HG03521 (cell line): ENCODE data around the gene SLC17A1.
"Not testable (repeated sequence)": the region's sequence is repeated elsewhere in the genome, so short reads cannot be mapped to it uniquely, and the experiment has no call there.

ENCODE experiments used
- ATAC-seq: cut with Tn5 transposase; IDR thresholded peaks from one replicate; pipeline ENCODE4 v1.9.1; 2021; ENCODE audit warnings: mild to moderate bottlenecking, moderate library complexity; ENCODE audit not compliant: unreplicated experiment

Gene SLC17A1

GRCh38 chr6:25757936-25758642 lies 73.8 kb downstream of the SLC17A1 start:
- no peak for ATAC-seq

- no peak for ATAC-seq
These were observed 75.2 kb downstream of the SLC17A1 start for GRCh38 chr6:25756382-25757363.

- no peak for ATAC-seq
These were observed 76.4 kb downstream of the SLC17A1 start for GRCh38 chr6:25755483-25755882.

GRCh38 chr6:25754535-25754934 lies 77.3 kb downstream of the SLC17A1 start, which contains the start of gene SLC17A4:
Gene SLC17A4 (plus strand): TSS chr6:25754742. CDS start chr6:25761963, 7,221 bp downstream.
- no peak for ATAC-seq

GRCh38 chr6:25753079-25753478 lies 78.8 kb downstream of the SLC17A1 start:
- ATAC-seq: no peak

- ATAC-seq: no peak
These were observed 80.9 kb downstream of the SLC17A1 start for GRCh38 chr6:25750906-25751305.

GRCh38 chr6:25749837-25750236 lies 82.0 kb downstream of the SLC17A1 start:
- no peak for ATAC-seq

- not testable (repeated sequence) for ATAC-seq
These were observed 83.0 kb downstream of the SLC17A1 start for GRCh38 chr6:25748601-25749517.

- no peak for ATAC-seq
These were observed 83.8 kb downstream of the SLC17A1 start for GRCh38 chr6:25748049-25748448.

- no peak for ATAC-seq
These were observed 84.4 kb downstream of the SLC17A1 start for GRCh38 chr6:25747477-25747876.

GRCh38 chr6:25746968-25747367 lies 84.9 kb downstream of the SLC17A1 start:
- no peak for ATAC-seq

GRCh38 chr6:25745836-25746235 lies 86.0 kb downstream of the SLC17A1 start:
- ATAC-seq: no peak

- ATAC-seq: no peak
These were observed 88.0 kb downstream of the SLC17A1 start for GRCh38 chr6:25743868-25744267.

- no peak for ATAC-seq
These were observed 96.6 kb downstream of the SLC17A1 start for GRCh38 chr6:25735261-25735660.
